Effector CD4-positive, alpha-beta T cell (primary cell): ENCODE data around the gene HS6ST2.

Experiments used
- DNase-seq: peaks from one replicate; pipeline ENCODE4 v3.0.0-alpha.2; 2020

Gene HS6ST2

DNA sequence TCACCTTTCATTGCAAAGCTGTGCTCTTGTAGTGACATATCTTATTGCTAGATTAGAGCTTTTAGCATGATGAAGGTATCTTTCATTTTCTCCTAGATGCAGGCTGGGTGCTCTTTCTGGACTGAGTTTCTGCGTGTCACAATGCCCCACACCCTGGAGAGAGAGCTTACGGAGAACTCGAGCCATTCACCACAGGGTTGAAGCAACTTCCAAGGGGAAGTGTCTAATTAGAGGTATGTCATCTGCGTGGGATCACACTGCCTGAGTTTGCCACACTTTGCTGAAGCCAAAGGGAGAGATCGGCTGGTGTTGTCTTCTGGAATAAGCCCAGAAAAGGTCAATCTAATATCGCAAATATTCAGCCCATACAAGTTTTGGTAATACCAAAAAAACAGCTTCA, 290.3 kb downstream of the HS6ST2 start:
- no peak for DNase-seq

DNA sequence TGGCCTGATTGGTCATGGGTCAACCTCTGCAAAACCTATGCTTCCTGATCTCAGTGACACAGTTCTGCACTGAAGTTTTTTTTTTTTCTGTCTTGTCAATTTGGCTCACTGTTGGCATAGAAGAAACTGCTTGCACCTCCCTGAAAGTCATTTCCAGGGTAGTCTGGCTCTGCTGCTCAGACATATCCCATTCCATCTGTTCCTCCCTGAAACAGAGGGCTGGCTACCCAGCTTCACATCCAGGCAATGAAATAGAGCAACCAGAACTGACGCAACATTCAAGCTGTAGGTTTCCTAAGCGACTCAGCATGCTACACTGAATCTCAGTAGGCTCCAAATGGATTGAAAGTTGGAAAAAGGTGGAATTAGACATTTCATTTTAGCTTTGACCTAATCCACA, 292.8 kb downstream of the HS6ST2 start:
- DNase-seq = no peak

DNA sequence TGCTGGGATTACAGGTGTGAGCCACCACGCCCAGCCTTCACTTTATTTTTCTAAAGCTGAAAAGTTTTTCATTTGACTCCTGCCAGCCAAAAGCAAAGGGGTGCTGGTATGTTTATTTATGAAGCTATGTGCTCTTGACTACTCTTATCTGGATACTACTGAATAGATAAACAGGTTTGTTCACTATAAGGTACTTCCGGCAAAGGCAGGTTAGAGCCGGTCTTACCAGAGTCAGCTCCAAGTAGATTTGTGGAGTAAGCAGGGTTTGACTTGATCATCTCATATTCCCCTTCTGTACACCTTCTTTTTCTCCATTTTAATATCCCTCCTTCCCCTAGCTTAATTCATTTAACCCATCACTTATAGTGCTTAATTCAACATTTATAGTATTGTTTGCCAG, 294.2 kb downstream of the HS6ST2 start:
- DNase-seq = no peak

DNA sequence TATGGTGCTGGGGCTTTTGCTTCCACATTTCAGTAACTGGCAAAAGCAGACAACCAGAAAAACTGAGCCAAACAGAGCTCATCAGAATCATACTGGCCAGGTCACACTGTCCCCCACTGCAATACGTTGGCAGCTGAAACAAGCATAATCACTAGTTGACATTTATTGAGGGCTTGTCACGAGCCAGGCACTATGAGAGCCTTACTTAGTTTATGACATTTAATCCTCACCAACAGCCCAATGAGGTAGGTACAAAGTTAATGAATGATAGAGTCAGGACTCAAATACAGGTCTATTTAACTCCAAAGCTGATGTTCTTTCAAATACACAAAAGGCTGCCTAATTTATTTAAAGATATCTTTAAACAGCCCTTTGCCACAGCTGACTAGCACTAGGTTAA, 295.6 kb downstream of the HS6ST2 start:
- DNase-seq = no peak

DNA sequence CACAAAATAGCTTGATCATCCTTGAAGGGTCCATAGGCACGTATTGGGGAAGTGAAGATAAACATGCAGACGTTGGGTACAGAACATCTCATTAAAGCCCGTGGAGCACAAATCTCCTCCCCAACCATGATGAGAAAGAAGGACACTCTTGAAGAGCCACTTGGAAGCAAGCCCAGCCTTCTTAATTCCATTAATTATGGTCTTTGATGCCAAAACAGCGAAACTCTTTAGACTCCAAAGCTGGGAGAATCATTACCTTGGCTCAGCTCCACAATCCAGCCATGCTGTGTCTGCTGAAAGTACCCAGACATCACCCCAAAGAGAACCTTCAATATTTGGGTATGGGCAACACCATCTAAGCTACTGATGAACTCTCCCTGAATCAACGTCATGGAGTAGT, 300.6 kb downstream of the HS6ST2 start:
- DNase-seq = no peak

DNA sequence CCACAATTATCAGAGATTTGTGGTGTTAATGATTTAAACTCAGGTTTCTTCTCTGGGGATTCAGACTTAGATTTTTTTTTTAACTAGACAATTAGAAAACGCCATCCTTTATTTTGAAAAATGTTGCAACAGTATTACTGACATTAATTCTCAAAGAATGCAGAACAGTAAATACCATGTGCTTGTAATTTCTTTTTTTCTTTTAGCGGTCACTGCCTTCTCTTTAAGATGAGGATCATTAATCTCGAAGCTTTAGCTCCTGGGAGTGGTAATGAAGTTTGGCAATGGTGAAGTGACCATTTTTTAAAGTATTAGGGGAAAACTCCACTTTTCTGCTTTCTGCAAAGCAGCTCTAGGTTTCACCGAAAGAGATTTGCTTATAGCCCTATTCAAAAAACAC, 305.6 kb downstream of the HS6ST2 start:
- DNase-seq = no peak

DNA sequence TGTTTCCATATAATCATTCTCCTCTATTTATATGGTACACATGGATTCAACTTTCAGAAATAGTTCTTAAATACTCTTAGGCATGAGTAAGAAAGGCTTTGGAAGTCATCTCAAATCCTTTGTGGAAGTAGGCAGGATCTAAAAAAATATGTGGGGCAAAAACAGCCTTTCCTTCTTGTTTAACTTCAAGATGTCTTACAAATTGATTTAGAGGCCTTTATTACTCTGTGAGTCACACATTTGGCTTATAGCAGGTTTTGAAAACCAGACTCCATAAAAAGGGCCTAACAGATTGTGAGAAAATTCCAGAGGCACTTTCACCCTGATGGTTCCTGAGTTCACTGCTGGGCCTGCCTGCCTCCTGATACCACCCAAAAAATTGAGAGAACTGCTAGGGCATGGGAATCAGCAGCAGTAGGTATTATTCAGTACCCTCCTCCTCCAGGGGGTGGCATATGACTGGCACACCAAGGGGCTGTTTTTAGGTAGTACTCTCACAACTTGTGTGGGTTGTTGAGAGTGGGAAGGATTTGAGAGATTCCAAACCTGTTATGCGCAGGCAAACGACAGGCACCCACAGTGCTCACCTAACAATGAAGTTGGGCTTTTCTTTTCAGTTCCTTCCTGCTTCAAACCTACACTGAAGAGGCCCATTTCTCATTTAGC, 306.9 kb downstream of the HS6ST2 start:
- no peak for DNase-seq

DNA sequence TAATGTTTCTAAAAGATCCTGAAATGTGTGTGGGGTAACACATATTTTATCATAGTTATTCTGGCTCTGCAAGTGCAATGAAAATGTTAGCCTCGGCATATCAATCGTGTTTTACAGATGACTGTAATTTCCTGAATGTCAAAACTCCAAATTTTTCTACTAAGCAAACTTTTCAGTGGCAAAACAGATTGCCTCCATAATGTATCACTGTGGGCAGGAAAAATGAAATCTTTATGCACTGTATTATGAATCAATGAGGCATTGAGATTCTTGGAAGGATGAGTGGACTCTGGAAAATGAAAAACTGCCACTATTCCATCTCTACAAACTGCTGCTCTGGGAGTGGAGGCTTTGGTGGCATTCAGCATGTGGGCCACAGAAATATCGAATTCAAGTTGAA, 309.5 kb downstream of the HS6ST2 start:
- no peak for DNase-seq

DNA sequence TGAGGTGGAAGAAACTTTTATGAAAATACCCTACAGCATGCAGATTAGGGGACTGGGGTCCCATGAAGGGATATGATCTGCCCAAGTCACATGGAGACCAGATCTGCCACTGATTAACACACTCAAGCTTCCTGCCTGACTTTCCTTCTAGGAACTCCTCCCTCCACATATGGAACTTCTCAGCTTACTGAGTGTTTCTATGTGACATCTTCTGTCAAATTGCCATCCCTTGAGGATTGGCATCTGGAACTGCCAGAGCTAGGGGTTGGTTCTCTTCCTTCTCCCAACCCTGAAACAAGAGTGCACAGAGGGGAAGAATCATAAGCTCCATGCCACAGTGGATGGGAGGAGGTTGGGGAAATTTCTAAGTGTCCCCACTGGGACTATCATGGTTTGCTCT, 319.0 kb downstream of the HS6ST2 start:
- DNase-seq = no peak

DNA sequence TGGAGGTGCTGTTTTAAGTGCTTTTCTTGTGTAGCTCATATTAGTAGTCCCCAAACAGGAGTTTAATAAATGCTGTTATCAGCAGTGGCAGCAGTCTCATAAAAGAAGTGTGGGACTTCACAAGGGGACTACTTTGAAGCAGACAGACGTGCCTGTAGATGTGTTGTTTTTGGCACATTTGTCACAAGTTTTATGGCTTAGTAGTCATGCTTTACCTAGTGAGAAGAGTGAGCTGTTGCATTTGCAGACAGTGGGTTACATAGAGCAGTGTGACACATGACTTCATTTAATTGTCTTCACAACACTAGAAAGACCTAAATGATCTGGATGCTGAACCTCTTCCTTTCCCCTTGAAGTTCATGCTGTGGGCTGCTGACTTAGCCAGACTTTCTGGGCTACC, 320.1 kb downstream of the HS6ST2 start:
- no peak for DNase-seq

DNA sequence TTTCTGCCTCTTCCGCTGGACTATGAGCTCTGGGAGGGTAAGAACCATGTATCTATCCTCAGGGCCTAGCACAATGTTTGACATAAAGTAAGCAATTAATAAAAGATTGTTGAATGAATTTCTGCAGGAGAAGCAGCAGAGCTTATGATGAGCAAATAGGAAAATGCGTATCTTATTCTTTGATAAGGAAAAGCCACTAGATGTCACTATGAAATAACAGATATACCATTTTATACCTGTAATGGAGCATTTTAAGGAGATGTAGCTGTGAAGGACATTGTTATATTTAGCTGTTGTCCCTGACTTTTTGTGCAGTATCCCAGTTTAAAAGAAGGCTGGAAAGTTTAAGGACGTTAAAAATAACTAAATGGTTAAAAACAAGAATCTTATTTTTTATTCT, 322.3 kb downstream of the HS6ST2 start:
- DNase-seq = no peak

DNA sequence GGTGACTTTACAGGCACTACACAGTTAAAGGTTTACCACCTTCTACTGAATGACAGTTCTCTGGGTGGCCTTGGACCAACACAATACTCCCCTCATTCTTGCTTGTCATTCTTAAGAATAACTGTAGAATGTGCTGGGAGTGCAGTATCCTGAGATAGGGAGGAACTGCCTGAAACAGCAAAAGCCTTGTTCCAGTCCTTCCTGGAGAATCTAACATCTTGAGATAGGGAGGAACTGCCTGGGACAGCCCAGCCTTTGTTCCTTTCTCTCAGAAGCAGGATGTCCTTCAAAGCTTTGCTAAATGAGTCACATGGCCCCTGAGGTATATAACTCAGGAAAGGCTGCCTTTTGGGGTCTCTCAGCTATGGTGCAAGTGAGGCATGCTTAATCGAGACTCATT, 323.9 kb downstream of the HS6ST2 start:
- no peak for DNase-seq

DNA sequence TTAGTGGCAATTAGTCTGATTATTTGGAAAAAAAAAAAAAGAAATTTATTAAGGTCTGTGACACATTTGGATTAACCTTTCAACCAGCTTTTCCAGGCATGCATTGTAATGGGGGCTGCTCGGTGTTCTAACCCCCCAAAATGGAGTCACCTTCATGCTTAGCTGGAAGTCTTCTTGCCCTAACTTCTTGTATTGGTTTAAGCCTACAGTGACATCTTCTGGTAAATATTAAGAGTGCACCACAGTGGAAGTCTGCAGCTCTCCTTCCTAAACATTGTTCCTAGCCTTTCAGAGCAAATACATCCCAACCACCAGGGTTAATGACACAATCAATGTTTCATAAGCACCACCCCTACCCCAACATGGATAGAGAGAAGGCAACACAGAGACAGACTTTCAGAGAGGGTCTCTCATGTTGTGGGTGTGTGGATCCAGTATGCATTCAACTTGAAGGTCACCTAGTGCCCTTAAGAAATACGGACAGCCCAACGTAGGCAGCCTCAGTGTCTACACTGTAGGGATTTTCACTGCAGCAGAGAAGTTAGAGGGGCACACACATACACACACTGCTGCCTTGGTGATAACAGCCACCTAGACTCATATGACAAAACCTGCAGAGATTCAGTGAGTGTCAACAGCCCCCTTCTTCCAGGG, 326.7 kb downstream of the HS6ST2 start:
- DNase-seq = no peak

DNA sequence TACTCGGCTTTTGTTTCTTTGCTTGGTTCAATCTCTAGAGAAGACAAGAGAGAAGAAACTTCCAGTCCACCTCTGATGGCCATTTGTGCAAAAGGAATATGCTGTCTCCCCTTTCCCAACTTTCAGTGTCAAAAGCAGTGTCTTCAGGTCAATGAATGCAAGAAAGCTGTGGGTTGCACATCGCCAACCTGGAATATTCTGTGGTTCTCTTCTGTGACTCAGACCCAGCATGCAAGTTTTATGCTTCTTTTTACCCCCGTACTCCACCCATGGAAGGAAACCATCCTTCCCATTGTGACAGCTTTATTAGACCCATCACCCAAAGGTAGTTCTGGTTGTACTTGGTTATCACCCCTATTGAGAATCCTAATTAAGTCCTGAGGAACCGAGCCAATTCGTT, 334.0 kb downstream of the HS6ST2 start:
- DNase-seq = no peak

DNA sequence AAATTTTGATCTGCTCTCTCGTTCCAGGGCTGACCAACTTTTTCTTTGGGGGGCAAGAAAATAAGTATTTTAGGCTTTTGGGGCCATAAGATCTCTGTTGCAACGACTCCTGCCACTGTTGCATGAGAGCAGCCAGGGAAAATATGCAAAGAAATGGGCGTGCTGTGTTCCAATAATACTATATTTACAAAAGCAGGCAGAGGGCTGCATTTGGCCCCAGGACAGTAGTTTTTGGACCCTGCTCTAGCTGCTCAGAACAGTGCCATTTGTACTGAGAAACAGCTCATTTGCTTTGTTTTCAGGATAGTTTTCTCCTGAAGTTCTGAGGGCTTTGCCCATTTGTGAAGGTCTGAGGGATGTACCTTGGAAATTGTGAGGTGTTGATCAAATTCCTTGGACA, 334.5 kb downstream of the HS6ST2 start:
- no peak for DNase-seq

DNA sequence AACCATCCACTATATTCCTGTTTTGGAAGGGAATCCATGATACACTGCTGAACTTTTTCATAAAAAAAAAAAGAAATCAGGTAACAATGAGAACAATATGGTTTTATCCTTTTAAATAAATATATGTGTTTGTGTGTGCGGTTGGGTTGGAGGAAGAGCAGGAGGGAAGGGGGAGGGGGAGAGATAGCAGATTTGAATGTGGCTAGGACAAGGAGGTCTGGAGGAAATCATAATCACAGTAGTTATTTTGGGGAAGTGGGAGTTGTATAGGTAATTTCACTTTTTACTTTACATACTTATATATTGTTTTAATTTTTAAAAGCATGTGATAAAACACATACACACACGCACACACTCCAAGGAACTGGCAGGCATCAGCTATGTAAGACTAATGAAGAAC, 335.1 kb downstream of the HS6ST2 start:
- no peak for DNase-seq

DNA sequence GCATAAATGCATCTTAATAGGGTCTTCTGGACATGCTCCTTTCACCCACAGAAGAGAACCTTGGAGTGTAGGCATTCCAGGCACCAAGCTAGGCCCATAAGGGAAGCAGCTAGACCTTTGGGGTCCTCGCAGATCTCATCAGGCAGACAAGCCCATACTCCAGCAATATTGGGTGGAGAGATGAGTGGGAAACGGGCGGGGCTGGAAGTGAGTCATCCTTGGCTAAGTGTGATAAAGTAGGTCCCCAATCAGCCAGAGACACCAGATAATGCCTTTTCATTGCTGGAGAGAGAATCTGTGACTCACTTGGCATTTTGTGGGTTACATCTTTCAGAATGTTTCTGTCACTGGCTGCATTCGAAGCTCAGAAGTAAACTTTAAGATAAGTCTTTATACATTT, 336.3 kb downstream of the HS6ST2 start:
- no peak for DNase-seq

DNA sequence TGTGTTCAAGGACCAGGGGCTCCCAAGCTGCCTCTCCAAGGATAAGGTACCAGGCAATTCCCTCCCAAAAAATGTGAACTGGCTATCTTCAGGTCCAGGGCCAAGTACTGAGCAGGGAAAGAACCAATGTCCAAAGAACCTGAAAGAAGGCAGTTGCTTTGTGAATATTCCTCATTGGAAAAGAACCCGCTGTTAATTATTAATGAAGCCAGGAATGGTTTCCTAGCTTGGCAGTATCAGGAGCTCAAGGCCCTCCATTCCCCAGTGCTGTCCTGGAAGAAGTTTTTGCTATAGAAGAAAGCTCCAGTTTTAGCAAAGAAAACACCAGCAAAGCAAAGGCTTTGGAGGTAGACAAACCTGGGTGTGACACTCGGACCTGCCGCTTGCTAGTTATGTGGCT, 339.6 kb downstream of the HS6ST2 start:
- no peak for DNase-seq

DNA sequence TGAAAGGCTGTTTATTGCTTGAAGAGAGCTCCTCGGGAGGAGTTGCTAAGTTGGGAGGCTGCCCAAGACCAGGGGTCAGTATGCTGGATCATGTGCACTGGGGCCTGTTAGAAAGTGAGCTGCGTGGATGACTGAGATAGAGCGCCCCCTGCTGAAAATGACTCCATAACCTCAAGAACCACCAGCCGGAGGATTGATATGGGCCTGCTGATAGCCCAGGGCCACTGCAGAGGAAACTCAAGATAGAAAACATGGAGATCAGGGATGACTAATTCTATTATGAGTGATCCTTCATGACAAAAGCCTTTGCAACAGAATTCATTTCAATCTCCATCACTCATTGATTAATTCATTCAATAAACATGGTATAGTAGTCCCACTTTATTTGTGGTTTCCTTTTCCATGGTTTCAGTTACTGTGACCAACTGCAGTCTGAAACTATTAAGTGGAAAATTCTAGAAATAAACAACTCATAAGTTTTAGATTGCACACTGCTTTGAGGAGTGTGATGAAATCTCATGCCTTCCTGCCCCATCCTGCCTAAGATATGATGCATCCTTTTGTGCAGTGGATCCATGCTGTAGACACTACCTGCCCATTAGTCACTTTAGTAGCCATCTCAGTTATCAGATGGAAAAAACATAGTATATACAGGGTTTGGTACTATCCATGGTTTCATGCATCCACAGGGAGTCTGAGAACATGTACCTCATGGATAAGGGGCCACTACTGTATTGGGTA, 342.9 kb downstream of the HS6ST2 start:
- peak; percentile 15 for DNase-seq

DNA sequence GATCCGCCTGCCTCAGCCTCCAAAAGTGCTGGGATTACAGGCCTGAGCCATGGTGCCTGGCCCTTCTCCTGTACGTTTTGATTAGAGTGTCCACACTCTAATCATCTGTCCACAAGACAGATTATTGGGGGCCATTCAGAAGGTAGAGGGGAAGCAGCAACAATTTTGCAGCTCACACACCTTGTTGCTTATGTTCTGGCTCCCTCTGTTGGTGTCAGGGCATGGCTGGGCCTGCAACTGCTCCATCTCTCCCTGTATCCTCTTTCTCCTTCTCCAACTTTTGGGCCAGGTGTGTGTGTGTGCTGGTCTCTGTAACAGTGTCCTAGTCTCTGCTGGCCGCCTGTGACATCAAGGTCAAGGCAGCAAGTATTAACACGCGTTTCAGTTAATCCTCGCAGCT, 344.1 kb downstream of the HS6ST2 start:
- no peak for DNase-seq

DNA sequence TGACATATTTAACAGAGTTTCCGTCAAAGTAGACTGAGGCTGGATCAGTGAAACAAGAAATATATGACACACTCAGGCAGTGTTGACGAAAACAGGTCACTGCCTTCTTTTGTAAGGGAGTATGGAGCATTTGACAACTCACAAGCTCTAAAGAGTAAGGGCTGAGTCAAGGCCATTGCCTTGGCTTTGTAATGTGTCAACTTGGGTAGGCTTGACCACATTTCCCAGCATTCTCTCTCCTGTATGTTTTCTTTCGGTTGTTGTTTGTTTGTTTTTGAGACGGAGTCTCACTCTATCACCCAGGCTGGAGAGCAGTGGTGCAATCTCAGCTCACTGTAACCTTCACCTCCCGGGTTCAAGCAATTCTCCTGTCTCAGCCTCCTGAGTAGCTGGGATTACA, 344.6 kb downstream of the HS6ST2 start:
- DNase-seq = no peak

DNA sequence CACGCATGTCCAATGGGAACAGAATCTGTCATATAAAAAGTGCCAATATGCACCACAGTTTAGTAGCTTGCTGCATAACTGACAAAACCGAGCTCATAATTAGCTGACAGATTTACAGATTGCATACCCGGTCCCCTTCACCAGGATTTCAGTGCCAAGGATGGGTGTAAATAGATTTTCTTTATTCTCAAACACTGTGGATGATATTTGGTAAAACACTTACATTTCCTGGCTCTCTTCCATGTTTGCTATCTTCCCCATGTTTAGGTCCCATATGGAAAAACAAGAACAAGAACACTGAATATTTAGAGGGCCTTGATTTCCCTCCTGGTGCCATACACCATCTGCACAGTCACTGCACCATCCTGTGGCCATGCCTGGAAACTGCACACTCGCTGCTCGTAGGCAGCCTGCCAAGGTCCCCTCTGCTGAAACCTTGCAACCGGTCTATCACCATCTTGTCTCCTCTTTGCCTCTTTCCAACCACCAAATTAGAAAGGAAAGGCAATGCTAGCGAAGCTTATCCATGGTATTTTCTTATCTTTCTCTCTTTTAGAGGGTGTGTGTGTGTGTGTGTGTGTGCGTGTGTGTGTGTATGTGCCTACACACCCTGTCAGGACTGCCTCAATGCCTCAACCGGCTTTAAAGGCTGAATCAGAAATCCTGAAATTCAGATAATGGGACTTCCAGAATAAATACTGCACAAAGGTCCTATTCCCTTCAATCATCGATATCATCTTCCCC, 345.4 kb downstream of the HS6ST2 start:
- DNase-seq = peak; percentile 8

DNA sequence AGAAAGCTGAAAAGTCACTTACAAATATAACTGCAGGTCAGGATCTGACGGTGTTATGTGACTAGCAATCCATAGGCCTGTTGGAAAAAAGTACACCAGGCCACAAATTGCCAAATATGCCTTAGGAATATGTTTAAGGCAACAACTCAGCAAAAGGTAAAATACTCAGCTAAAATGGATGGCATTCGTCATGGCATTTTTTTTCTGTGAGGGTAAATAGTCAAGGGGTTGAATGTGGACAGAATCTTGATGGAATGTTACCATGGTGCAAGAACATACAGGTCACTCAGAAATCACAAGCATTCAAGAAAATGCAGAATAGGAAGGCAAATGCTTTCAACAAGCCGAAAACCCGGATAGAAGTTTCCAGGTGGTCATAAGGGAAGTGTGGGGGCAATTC, 347.9 kb downstream of the HS6ST2 start:
- no peak for DNase-seq
